Stimulated activated CD8-positive, alpha-beta memory T cell treated with anti-CD3 and anti-CD28 coated beads, Interleukin-7, amount 100 ng/mL, for 1 hour (primary cell): ENCODE measurements around the gene LYPD4.
"Not testable (repeated sequence)": the region's sequence is repeated elsewhere in the genome, so short reads cannot be mapped to it uniquely, and the experiment has no call there.

ENCODE experiments used
- DNase-seq, 2 donors: peaks; one replicate each; pipeline ENCODE4 v3.0.0-alpha.2; 2020; ENCODE audit warnings: low read depth in 2 of 2

The LYPD4 gene

GRCh38 chr19:41801031-41801430 lies 43.5 kb downstream of the LYPD4 start:
- DNase-seq = no peak

DNA sequence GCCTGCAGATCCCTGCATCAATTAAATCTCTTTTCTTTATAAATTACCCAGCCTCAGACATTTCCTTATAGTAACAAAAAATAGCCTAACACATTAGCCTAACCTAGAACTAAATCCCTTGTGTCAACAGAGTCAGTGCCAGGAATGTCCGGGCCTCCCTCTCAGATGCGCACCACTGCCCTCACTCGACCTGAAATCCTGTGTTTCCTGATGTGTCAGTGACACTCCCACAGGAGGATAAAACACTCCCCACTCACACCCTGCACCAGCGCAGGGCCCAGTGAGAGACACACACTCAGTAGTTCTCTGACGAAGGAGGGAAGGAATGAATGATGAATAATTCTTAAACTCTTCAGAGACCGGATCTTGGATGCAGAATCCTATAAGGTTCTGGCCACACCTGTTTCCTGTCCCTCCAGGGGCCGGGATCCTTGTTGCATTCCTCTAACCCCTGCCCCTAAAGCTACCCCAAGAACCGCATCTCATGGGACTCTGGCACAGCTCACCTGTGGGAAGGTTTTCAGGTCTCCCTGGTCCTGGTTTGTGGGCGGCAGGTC lies 45.0 kb downstream of the LYPD4 start:
- DNase-seq = no peak

DNA sequence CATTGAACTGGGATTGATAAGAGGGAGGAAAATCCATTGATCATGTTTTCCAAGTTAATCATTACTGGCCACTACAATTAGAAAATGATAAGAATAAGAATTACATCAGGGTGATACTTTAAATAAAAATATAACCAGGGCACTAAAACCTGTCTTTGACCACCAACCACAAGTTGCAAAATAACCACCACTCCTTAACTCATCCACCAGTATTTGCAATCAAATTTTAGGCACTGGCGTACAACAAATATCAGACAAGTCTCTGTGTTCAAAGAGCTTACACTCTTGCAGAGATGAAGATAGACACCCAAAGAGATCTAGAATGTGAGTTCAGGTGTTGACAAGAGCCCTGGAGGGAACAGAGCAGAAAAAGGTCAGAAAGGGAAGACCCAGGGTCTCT lies 47.6 kb downstream of the LYPD4 start:
- no peak for DNase-seq

- no peak for DNase-seq
Measured at GRCh38 chr19:41796362-41796761, 48.1 kb downstream of the LYPD4 start, which contains the start of gene CEACAM3. Gene CEACAM3 (plus strand): TSS chr19:41796587. CDS start chr19:41796678, 91 bp downstream.

DNA sequence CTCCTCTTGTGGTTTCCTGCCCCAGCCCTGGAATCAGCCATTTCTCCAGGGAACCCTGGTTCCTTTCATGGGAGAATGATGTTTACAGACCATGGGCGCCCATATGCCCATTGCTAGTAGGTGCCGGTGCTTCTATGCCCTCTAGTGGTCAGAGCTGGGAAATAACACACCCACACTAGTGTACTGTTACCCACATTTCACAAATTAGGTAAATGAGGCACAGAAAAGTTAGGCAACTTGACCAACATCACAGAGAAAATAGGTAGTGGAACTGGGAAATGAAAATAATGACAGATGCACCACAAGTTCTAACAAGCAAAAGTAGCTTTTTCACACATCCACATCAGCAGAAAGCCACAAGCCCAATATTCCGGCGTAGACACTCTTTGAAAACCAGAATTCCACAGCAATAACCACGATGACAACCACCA lies 49.4 kb downstream of the LYPD4 start:
- peak; percentile 19 to 22 for DNase-seq

DNA sequence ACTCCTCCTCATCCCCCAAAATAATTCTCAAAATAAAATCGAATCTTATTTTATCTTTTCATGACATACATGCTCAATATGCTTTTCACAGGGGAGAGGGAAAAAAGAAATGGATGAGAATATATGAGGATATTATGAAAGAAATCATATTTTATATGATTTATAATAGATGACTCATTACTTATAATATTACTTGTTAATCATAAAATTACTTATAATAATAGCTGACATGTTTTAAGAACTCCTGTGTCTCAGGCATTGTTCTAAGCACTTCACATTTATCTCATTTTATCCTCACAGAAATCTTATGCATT lies 51.1 kb downstream of the LYPD4 start:
- no peak for DNase-seq

GRCh38 chr19:41792513-41793413 lies 51.7 kb downstream of the LYPD4 start:
- peak; percentile 17 to 20 for DNase-seq

GRCh38 chr19:41789053-41789452 lies 55.4 kb downstream of the LYPD4 start:
- DNase-seq = not testable (repeated sequence)

DNA sequence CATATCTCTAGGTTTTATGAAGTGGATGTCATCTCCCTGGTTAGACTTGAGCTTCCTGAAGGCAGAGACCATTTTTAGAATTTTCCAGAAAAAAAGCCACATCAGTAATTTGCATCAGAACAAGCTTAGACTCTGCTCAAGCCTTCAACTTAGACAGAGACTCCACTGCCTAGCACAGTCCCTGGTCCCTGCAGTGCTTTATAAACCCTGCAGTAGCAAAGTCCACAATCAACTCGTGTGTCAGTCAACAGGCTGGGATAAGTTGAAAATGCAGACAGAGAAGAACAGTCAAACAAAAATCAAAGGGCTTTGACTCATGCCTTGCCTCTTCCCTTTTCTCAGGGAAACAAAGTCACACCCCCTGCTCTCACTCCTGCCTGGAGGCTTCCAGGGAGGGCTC lies 56.0 kb downstream of the LYPD4 start:
- DNase-seq = not testable (repeated sequence)
